ENCODE results near the gene CMTM4.

GRCh38 chr16:66662445-66663194, 33.9 kb downstream of the CMTM4 start:
- no peak for TF ChIP-seq CREB1 (IDR thresholded peaks at IDR 0.05; ENCODE audit: low read depth)
- no peak for TF ChIP-seq TAF1 (IDR thresholded peaks at IDR 0.05; ENCODE audit: low read depth)
- peak; percentile 41; the same call in 1 of the 2 replicates for TF ChIP-seq RAD21 (IDR thresholded peaks at IDR 0.05; ENCODE audit: low read depth)
- no peak for TF ChIP-seq EP300 (IDR thresholded peaks at IDR 0.05; ENCODE audit: borderline replicate concordance)
- TF ChIP-seq REST (IDR thresholded peaks at IDR 0.05; ENCODE audit: low read depth) = no peak

Data from Ishikawa (cell line).